Vagina (tissue), 2 donors: ENCODE measurements around the gene BACE1. TPM values are rescaled to one million over a fixed set of nuclear protein-coding genes. Genes with fewer than 3 reads are reported as not detected.

Experiments
- DNase-seq, 2 donors: peaks; one replicate each; pipeline ENCODE4 v3.0.0-alpha.2; 2017; ENCODE audit errors: extremely low spot score in 2 of 2
- H3K27ac ChIP-seq: fragments of 200-600 bp; sonication (generic); one replicate; pipeline ENCODE4 v1.5.1; 2019
- H3K27me3 ChIP-seq: fragments of 200-600 bp; sonication (generic); one replicate; pipeline ENCODE4 v1.5.1; 2019
- H3K36me3 ChIP-seq, 2 donors: fragments of 200-600 bp; sonication (generic); one replicate each; pipeline ENCODE4 v1.5.1; 2017 to 2019
- H3K4me1 ChIP-seq: fragments of 200-600 bp; sonication (generic); one replicate; pipeline ENCODE4 v1.5.1; 2019
- H3K4me3 ChIP-seq, 2 donors: fragments of 200-600 bp; sonication (generic); 1 replicate in 1 of 2; 2 replicates in 1 of 2; pipeline ENCODE4 v1.5.1; 2016 to 2019
- H3K9me3 ChIP-seq: fragments of 200-600 bp; sonication (generic); one replicate; pipeline ENCODE4 v1.5.1; 2019
- CTCF ChIP-seq, 3 experiments: fragments of 450-650 bp in 2 of 3; fragments of 200-600 bp in 1 of 3; sonication (generic) in 1 of 3; IDR thresholded peaks; one replicate each; pipeline ENCODE4 v1.5.1; 2017 to 2019; ENCODE audit warnings: antibody characterized with exemption in 3 of 3, mild to moderate bottlenecking in 2 of 3, moderate library complexity in 2 of 3
- POLR2A ChIP-seq, 2 donors: fragments of 450-650 bp; IDR thresholded peaks; one replicate each; pipeline ENCODE4 v1.6.1; 2017; ENCODE audit warnings: antibody characterized with exemption in 2 of 2, mild to moderate bottlenecking in 2 of 2, moderate library complexity in 2 of 2
- POLR2AphosphoS5 ChIP-seq, 2 donors: sonication (generic); formaldehyde crosslinking; IDR thresholded peaks; one replicate each; pipeline ENCODE4 v1.9.0; 2017; ENCODE audit warnings: antibody characterized with exemption in 2 of 2, mild to moderate bottlenecking in 2 of 2, low read depth in 1 of 2; ENCODE audit not compliant: insufficient read depth in 1 of 2
- intact Hi-C: fragments of 100-400 bp; cut with DNase I; formaldehyde crosslinking; loops from one replicate; pipeline ENCODE4 v1.15.1; 2023
- small RNA-seq: library from RNA; depleted of rRNA; stranded (forward); fragments of <200 nt; gene quantifications from one replicate; pipeline ENCODE3, GENCODE V24; 2016
- total RNA-seq: library from RNA; depleted of rRNA; stranded (reverse); fragments of >200 nt; gene quantifications from one replicate; pipeline ENCODE4 v1.2.3, GENCODE V29; 2016

BACE1 gene
- total RNA-seq, 1 donor from 2014 or later: 25.8 TPM

- H3K36me3 ChIP-seq: peaks cover 0 to 47% of the 10 kb centered on the region in 2 donors
- intact Hi-C loops: no loop called here
Observed at GRCh38 chr11:117248341-117248740, 67.7 kb downstream of the BACE1 start.

GRCh38 chr11:117239295-117239694, 76.8 kb downstream of the BACE1 start:
- peak in 1 of 2 donors; percentile 9 for TF ChIP-seq POLR2AphosphoS5 (IDR thresholded peaks at IDR 0.05; ENCODE audit: insufficient read depth in 1 of 2, low read depth in 1 of 2)
- TF ChIP-seq CTCF (IDR thresholded peaks at IDR 0.05): no peak
- no peak overlapping the region for H3K27ac ChIP-seq
- no peak overlapping the region for H3K4me3 ChIP-seq
- no peaks in the 10 kb centered on the region for H3K9me3 ChIP-seq
- no peaks in the 10 kb centered on the region for H3K27me3 ChIP-seq
- intact Hi-C loops: no loop called here
- no peak for DNase-seq
- H3K36me3 ChIP-seq: peaks cover 0 to 25% of the 10 kb centered on the region in 2 donors
- H3K4me1 ChIP-seq: peaks cover 3% of the 10 kb centered on the region

More at GRCh38 chr11:117248341-117248740, 67.7 kb downstream of the BACE1 start:
- no peak for DNase-seq
- Histone ChIP-seq H3K4me3 (no peak overlapping the region), H3K9me3 (no peaks in the 10 kb centered on the region), H3K4me1 (no peaks in the 10 kb centered on the region), H3K27me3 (no peaks in the 10 kb centered on the region), H3K27ac (no peak overlapping the region)
- no peak for TF ChIP-seq POLR2A (IDR thresholded peaks at IDR 0.05)
- no peak for TF ChIP-seq CTCF (IDR thresholded peaks at IDR 0.05)
- TF ChIP-seq POLR2AphosphoS5 (IDR thresholded peaks at IDR 0.05; ENCODE audit: insufficient read depth in 1 of 2, low read depth in 1 of 2): no peak

- intact Hi-C loops: no loop called here
- Histone ChIP-seq H3K27ac (no peak overlapping the region), H3K27me3 (no peaks in the 10 kb centered on the region), H3K4me1 (peaks cover 14% of the 10 kb centered on the region), H3K4me3 (no peak overlapping the region), H3K36me3 (peaks cover 0 to 19% of the 10 kb centered on the region in 2 donors), H3K9me3 (no peaks in the 10 kb centered on the region)
- no peak for TF ChIP-seq POLR2AphosphoS5 (IDR thresholded peaks at IDR 0.05; ENCODE audit: insufficient read depth in 1 of 2, low read depth in 1 of 2)
- no peak for TF ChIP-seq CTCF (IDR thresholded peaks at IDR 0.05)
- TF ChIP-seq POLR2A (IDR thresholded peaks at IDR 0.05): no peak
- no peak for DNase-seq
Observed at GRCh38 chr11:117238221-117238620, 77.8 kb downstream of the BACE1 start.

Small RNA genes within 50 kb of the gene (small RNA-seq; reads per million reads assigned to genes)
- not detected for gene RF00564

Other genes with a start within 250 kb of the BACE1 start
- 39.0 TPM for gene SIK3, start 217.8 kb downstream of the BACE1 start, total RNA-seq
- gene PAFAH1B2, start 172.0 kb downstream of the BACE1 start, total RNA-seq: 68.5 TPM
- 24.8 TPM for gene SIDT2, start 137.5 kb downstream of the BACE1 start, total RNA-seq
- 1,935 TPM for gene TAGLN, start 116.9 kb downstream of the BACE1 start, total RNA-seq
- 63.8 TPM for gene PCSK7, start 84.2 kb downstream of the BACE1 start, total RNA-seq
- gene RNF214, start 83.6 kb downstream of the BACE1 start, total RNA-seq: 10.8 TPM
- gene BACE1-AS, start 24.9 kb downstream of the BACE1 start, total RNA-seq: 10.6 TPM
- 21.6 TPM for gene CEP164, start 11.6 kb upstream of the BACE1 start, total RNA-seq